SU-DHL-6 (cell line): ENCODE data around the gene CEP41.

Experiments used
- H2AFZ ChIP-seq: fragments of 200-600 bp; sonication (generic); 2 replicates; pipeline ENCODE4 v1.6.1; 2014; ENCODE audit warnings: low read depth, mild to moderate bottlenecking, moderate library complexity, mixed read lengths, antibody characterized with exemption, low read length; ENCODE audit not compliant: severe bottlenecking
- H3F3A ChIP-seq: fragments of 200-600 bp; shearing (Covaris generic); 2 replicates; pipeline ENCODE4 v1.6.0; 2016; ENCODE audit warnings: antibody characterized with exemption, mild to moderate bottlenecking; ENCODE audit not compliant: insufficient read depth
- H3K27ac ChIP-seq: fragments of 200-600 bp; sonication (generic); 2 replicates; pipeline ENCODE4 v1.5.1; 2016; ENCODE audit warnings: low read depth, mild to moderate bottlenecking, low read length, moderate library complexity, mixed read lengths
- H3K27me3 ChIP-seq: fragments of 200-600 bp; sonication (generic), shearing (Covaris generic); 2 replicates; pipeline ENCODE4 v1.6.0; 2014; ENCODE audit warnings: mild to moderate bottlenecking, low read length
- H3K36me3 ChIP-seq: fragments of 200-600 bp; sonication (generic); 2 replicates; pipeline ENCODE4 v1.6.1; 2014; ENCODE audit warnings: mild to moderate bottlenecking, low read length, mixed read lengths
- H3K4me2 ChIP-seq: fragments of 300-600, 200-600 bp; shearing (Covaris generic), sonication (generic); 2 replicates; pipeline ENCODE4 v1.6.0; 2014; ENCODE audit warnings: low read length, low read depth, mild to moderate bottlenecking; ENCODE audit not compliant: poor library complexity, severe bottlenecking
- H3K4me3 ChIP-seq: fragments of 200-600 bp; sonication (generic); 2 replicates; pipeline ENCODE4 v1.5.1; 2014; ENCODE audit warnings: antibody characterized with exemption, low read length, mild to moderate bottlenecking, mixed read lengths; ENCODE audit not compliant: insufficient read depth, poor library complexity, severe bottlenecking
- H3K79me2 ChIP-seq: fragments of 200-600 bp; sonication (generic); 2 replicates; pipeline ENCODE4 v1.6.1; 2014; ENCODE audit warnings: mild to moderate bottlenecking, low read length, moderate library complexity; ENCODE audit not compliant: insufficient read depth
- H3K9ac ChIP-seq: fragments of 200-600 bp; sonication (generic); 2 replicates; pipeline ENCODE4 v1.7.0; 2014; ENCODE audit warnings: mild to moderate bottlenecking, low read length
- H3K9me2 ChIP-seq: fragments of 200-600 bp; sonication (generic); replicated peaks from 2 replicates; pipeline ENCODE4 v1.6.1; 2014; ENCODE audit warnings: low read length; ENCODE audit not compliant: insufficient read depth
- H3K9me3 ChIP-seq: fragments of 200-600 bp; sonication (generic); 2 replicates; pipeline ENCODE4 v1.6.1; 2014; ENCODE audit warnings: low read length, mixed read lengths; ENCODE audit not compliant: insufficient read depth
- H4K20me1 ChIP-seq: fragments of 200-600 bp; sonication (generic); 2 replicates; pipeline ENCODE4 v1.6.1; 2014; ENCODE audit warnings: low read depth, mild to moderate bottlenecking, antibody characterized with exemption, low read length, moderate library complexity, mixed read lengths
- CTCF ChIP-seq: fragments of 200-600 bp; sonication (generic); IDR thresholded peaks from one replicate; pipeline ENCODE4 v1.5.1; 2017; ENCODE audit warnings: antibody characterized with exemption, mild to moderate bottlenecking, low read length, moderate library complexity; ENCODE audit not compliant: insufficient read depth, poor library complexity, severe bottlenecking
- EZH2phosphoT487 ChIP-seq: fragments of 200-600 bp; sonication (generic), shearing (Covaris generic); conservative IDR thresholded peaks from 2 replicates; pipeline ENCODE4 v1.6.1; 2018; ENCODE audit warnings: mild to moderate bottlenecking, antibody characterized with exemption, low read length, moderate library complexity, mixed read lengths

CEP41 gene

DNA sequence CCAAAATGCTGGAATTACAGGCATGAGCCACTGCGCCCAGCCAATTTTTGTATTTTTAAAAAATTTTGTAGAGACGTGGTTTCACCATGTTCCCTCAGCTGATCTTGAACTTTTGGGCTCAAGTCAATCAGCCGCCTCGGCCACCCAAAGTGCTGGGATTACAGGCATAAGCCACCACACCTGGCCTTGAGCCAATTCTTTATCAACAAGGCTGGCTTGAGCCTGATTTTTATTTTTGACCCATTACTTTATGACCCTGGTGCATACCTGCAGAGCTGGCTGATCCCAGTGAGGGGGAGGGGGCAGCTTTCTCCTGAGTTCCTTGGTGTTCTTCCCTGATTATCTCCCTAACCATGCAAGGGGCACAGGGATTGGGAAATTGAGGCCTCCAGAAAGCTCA, 76.4 kb downstream of the CEP41 start:
- Histone ChIP-seq H3K4me2 (no peak overlapping the region), H3K27ac (no peak overlapping the region), H4K20me1 (no peaks in the 10 kb centered on the region)

GRCh38 chr7:130363026-130363847, 77.6 kb downstream of the CEP41 start:
- no peaks in the 10 kb centered on the region; the same call in 1 of the 2 replicates for H3K9me2 ChIP-seq
- no peak overlapping the region for H3K9ac ChIP-seq
- H3K27ac ChIP-seq, result no peak overlapping the region
- H3F3A ChIP-seq, result no peaks in the 10 kb centered on the region
- H3K27me3 ChIP-seq, result no peaks in the 10 kb centered on the region
- no peaks in the 10 kb centered on the region for H3K79me2 ChIP-seq
- no peak overlapping the region for H3K4me3 ChIP-seq
- no peak overlapping the region for H2AFZ ChIP-seq
- H3K9me3 ChIP-seq, result no peaks in the 10 kb centered on the region
- no peaks in the 10 kb centered on the region for H3K36me3 ChIP-seq
- H3K4me2 ChIP-seq, result no peak overlapping the region
- no peaks in the 10 kb centered on the region for H4K20me1 ChIP-seq
- TF ChIP-seq CTCF, result no peak
- no peak for TF ChIP-seq EZH2phosphoT487

More for the DNA sequence above, 76.4 kb downstream of the CEP41 start:
- no peaks in the 10 kb centered on the region for H3K9me3 ChIP-seq
- H3K36me3 ChIP-seq, result no peaks in the 10 kb centered on the region
- no peaks in the 10 kb centered on the region for H3K9me2 ChIP-seq
- no peak overlapping the region for H2AFZ ChIP-seq
- no peaks in the 10 kb centered on the region for H3F3A ChIP-seq
- H3K79me2 ChIP-seq, result no peaks in the 10 kb centered on the region
- H3K27me3 ChIP-seq, result no peaks in the 10 kb centered on the region
- H3K9ac ChIP-seq, result no peak overlapping the region
- TF ChIP-seq CTCF (no peak), EZH2phosphoT487 (no peak)
- no peak overlapping the region for H3K4me3 ChIP-seq

DNA sequence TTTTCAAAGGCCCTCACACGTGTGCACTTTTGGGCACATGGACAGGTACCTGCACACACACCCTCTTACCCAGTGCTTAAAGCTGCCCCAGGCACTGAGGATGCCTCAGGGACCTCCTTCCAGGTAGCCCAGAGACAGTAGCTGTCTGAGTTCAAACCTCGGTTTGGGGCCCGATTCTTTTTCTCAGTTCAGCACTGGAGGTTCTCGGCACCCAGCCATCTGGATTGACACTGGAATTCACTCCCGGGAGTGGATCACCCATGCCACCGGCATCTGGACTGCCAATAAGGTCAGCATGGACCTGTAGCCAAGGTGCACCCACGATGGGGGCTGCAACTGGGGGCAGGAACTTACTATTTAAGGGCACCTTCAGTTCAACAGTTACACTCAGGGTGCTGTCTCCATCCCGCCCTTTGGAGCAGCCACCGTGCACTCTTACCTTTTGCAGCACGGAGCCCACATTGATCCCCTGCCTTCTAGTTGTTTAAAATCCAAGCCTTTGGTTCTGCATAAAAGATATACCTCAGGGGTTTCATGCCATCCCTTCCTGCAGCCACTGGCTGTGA, 78.5 kb downstream of the CEP41 start:
- Histone ChIP-seq H3K4me3 (no peak overlapping the region), H3K27me3 (no peaks in the 10 kb centered on the region)

More for the DNA sequence above, 78.5 kb downstream of the CEP41 start:
- H3F3A ChIP-seq, result no peaks in the 10 kb centered on the region
- H3K27ac ChIP-seq, result no peak overlapping the region
- no peak overlapping the region for H3K9ac ChIP-seq
- no peaks in the 10 kb centered on the region; the same call in 1 of the 2 replicates for H3K9me2 ChIP-seq
- H3K36me3 ChIP-seq, result no peaks in the 10 kb centered on the region
- H3K4me2 ChIP-seq, result no peak overlapping the region
- no peak for TF ChIP-seq CTCF
- TF ChIP-seq EZH2phosphoT487, result no peak
- H4K20me1 ChIP-seq, result no peaks in the 10 kb centered on the region
- H3K79me2 ChIP-seq, result no peaks in the 10 kb centered on the region
- H3K9me3 ChIP-seq, result no peaks in the 10 kb centered on the region
- no peak overlapping the region for H2AFZ ChIP-seq
